HTERT RPE-1 (cell line): ENCODE results near the gene ZKSCAN8.

Experiments used
- in situ Hi-C: fragments of 300-500 bp; cut with MboI; formaldehyde crosslinking; loops from 4 replicates; pipeline ENCODE4 v1.14.3; 2020; ENCODE audit warnings: low sequenced_read_pairs

The ZKSCAN8 gene

DNA sequence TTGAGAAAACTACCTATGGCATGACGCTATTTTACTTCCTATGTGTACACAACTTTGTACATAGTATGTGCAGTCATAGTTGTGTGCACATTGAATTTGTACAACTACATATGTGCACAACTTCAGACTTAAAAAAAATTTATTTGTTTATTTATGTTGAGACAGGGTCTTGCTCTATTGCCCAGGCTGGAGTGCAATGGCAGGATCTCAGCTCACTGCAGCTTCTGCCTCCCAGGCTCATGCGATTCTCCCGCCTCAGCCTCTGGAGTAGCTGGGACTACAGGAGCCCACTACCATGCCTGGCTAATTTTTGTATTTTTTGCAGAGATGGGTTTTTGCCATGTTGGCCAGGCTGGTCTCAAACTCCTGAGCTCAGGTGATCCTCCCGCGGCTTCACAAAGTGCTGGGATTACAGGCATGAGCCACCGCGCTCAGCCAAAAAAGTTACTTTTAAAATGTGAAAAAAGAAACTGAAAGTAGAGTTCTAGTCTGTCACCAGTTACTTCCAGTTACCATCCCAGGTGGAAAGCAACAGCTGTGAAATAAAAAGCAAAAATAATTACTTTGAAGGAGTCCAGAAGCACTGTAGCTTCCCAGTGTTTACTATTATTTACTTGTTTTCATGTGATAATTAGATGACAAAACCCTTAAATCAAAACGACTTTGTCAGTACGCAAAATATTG is 1.7 kb upstream of the ZKSCAN8 start:
- in situ Hi-C loops = no loop called here

DNA sequence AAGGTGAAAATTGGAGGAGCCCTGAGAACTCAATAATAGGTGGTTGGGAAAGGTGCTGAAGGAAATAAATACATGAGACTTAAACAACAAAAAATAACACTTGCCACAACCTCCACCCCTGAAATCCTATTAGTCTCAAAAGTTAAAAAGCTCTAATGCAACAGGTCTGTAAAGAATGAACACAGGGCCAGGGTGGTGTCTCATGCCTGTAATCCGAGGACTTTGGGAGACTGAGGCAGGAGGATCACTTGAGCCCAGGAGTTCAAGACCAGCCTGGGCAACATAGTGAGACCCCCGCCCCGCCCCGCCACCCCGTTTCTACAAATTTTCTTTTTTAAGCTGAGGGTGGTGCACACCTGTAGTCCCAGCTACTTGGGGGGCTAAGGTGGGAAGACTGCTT is 1.1 kb upstream of the ZKSCAN8 start:
- in situ Hi-C loops = no loop called here

DNA sequence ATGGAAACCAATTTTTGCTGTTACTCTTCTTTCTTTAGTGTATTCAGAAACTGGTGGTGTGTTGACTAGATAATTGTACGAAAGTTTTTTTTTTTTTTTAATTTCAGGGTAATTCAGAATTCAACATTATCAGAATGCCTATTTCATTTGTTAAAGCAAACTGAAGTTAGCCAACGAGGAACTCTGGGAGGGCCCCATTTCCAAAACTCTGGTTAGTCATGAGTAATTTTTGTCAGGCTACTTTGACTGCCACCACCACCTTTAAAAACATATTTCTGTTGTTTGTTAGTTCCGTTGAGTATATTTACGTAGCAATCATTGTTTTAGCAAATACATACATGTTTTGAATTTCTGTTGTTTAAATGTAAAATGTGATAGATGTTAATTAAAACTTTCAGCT is 763 bp downstream of the ZKSCAN8 start:
- in situ Hi-C loops = no loop called here

DNA sequence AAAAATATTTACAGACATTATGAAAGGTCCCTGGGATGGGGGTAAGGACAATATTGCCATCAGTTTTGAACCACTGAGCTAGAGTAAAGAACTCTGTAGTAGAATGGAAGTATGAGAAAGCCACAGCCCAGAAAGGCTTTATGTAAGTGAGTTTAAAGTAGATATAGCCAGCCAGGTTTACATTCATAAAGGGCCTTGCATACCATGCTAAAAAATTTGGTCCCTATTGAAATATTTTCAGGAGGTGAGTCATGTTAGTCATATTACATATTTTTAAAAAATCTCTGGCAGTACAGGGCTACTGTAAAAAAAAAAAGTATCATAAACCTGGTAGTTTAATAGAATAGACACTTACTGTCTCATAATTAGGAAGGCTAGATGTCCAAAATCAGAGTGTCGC is 3.5 kb downstream of the ZKSCAN8 start:
- in situ Hi-C loops = no loop called here

DNA sequence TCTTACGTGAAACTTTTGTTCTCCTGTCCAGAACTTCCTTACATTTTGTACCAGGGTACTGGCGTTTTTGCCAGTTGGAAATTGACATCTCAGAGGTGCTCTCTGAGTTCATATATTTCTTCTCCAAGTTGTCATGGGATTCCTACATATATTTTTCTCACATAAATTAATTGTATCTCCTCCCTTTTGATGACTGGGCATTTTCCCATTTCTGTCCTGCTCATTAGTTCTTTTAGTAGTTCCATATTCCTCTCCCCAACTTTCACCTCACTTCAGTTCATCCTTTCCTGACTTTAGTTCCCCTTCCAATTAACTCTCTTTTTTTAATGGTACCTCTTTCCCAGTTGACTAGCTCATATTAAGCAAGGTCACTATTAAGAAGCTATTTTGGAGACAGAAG is 10.8 kb downstream of the ZKSCAN8 start:
- in situ Hi-C loops = no loop called here

DNA sequence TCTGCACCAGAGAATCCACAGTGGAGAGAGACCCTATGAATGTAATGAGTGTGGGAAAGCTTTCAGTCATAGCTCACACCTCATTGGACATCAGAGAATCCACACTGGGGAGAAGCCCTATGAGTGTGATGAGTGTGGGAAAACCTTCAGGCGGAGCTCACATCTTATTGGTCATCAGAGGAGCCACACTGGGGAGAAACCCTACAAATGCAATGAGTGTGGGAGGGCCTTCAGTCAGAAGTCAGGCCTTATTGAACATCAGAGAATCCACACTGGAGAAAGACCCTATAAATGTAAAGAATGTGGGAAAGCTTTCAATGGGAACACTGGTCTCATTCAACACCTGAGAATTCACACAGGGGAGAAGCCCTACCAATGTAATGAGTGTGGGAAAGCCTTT is 11.9 kb downstream of the ZKSCAN8 start:
- in situ Hi-C loops = no loop called here

DNA sequence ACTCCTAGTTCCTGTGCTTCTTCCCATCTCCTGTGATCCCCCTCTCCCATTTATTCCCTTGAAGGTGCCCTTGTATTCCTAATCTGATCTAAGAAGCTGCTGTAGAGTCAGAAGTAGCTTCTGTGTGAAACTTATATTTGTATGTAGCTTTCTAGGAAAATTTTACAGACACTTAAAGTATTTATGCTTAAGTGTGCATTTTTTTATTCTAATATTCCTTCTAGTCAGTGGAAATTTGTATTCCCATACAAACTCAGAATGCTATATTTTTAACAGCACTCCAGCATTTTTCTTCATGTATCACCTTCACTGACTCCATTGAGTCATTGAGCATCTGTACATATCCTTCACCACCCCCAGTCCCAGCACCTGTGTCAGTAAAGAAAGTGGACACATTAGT is 12.7 kb downstream of the ZKSCAN8 start:
- in situ Hi-C loops = no loop called here

DNA sequence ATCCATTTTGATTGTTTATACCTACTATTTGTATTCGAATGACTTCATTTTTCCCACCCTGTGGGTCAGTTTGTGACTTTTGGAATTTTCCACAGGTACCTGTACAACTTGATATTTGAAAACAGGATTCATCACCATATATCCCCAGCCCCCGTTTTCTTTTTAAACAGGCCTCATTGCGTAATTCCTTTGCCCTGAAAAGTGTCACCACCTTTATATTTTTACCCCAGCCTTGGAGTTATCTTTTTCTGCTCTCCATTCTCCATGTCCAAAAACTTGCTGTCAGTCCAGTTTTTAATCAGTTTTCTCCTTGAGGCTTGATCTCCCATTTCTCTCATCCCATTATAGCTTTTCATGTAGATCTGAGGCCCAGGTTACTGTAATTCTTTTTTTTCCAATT is 16.6 kb downstream of the ZKSCAN8 start:
- in situ Hi-C loops = no loop called here

DNA sequence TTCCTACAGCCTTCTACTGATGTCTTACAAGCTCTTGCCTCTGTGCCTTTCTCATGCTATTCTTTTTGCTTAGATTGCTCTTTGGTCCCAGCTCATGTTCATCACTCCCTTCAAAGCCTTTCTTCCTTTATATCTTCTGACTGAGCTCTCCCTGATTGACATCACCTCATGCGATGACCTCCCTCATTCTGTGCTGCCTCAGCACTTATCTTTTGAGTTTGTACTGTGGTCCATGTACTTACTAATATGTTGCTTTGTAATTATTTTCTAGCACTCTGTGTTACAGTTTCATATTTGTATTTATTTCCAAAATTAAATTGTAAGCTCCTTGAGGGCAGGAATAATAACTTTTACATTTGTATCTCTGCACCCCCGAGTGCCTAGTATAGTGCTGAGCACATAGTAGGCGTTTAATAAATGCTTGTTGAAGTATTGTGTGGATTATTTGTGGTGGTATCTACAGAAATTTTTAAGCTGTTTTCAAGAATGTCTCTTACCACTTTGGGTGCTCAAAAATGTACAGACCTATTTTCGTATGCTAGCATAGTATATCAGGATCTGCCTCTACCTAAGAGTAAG is 17.4 kb downstream of the ZKSCAN8 start:
- in situ Hi-C loops = no loop called here

DNA sequence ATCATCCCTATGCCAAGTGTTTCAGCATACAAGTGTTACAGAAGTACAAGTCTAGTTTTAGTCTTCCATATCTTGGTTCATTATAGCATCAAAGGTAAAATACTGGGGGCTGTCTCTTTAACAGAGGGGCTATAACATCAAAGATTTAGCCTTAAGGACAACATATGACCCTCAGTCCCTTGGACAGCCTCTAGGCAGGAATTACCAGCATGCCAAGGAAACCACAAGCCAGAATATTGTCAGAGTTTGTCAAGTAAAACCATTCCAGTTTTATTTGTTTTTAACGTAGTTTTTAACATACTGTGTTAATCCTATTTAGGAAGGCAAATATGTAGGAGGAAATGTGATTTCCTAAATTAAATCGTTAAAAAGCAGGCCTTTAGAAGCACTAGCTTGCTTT is 18.6 kb downstream of the ZKSCAN8 start:
- in situ Hi-C loops = no loop called here

DNA sequence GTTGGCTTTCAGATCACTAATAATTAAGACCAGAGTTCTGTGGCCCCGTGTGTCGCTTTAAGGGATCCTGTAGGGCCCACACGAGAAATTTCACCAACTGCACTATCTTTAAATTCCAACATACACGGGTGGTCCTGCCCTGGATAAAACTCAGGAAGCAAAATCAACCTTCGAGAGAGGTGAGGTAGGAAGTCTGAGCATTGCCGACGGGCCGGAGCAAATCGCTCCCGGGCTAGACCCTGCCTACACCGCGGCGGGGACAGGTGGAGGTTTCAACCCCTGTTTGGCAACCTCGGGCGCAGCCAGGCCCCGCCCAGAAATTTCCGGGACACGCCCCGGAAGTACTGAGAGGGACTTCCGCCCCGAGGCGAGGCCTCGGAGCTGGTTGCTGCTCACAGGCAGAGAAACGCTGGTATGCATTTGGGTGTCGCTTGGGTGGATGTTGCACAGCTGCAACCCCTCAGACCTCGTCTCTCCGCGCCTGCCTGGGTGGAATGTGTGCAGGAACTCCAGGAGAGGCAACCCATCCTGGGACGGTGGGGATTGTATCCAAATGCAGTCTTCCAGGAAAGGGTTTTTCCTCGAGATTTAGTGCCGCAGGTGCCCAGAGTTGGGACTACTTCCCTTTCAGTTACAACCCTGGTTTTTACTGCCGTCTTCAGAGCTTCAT is 19.9 kb downstream of the ZKSCAN8 start:
- in situ Hi-C loops = no loop called here

DNA sequence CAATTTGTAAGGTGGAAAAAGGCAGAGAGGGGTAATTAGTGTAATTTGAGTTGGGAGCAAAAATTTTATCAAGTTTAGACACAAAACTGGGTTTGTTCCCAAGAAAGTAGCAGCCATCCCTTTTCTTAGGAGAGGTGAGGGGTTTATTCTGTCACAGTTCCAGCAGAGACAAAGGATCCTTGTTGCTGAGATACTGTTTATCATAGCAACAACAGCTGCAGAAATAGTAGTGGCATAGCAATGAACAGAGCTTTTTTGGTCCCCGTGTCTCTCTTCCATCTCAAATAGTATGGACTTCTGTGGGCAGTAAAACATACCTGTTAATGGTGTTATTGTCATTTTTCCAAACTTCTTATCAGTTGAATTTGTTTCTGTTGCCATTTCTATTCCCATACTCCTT is 23.9 kb downstream of the ZKSCAN8 start:
- in situ Hi-C loops = no loop called here

DNA sequence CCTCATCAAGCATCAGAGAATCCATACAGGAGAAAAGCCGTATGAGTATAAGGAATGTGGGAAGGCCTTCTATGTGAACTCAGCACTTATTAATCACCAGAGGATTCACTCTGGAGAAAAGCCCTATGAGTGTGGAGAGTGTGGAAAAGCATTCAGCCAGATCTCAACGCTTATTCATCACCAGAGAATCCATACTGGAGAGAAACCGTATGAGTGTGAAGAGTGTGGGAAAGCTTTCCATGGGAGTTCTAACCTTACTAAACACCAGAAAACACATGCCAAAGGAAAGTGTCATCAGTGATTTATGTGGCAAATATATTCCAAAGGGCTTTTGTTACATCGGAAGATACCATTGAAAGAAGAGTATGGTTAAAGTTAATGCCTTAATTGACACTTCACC is 25.4 kb downstream of the ZKSCAN8 start:
- in situ Hi-C loops = no loop called here

DNA sequence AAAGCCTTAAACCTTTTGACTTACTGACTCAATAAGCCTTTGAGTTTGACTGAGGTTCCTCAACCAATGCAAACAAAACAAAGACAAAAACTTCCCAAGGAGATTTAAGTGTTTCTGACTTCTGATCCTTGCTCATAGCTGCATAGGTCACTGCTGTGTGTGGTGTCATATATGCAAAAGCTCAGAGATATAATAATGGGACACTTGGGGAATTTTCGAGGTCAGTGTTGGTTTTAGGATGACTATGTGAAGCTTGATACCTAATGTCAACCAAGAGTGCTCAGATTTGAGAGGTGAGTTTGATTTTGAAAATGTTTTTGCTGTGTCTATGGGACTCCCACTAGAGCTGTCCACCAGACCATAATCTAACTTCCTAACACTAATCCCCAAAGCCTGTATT is 26.2 kb downstream of the ZKSCAN8 start:
- in situ Hi-C loops = no loop called here

DNA sequence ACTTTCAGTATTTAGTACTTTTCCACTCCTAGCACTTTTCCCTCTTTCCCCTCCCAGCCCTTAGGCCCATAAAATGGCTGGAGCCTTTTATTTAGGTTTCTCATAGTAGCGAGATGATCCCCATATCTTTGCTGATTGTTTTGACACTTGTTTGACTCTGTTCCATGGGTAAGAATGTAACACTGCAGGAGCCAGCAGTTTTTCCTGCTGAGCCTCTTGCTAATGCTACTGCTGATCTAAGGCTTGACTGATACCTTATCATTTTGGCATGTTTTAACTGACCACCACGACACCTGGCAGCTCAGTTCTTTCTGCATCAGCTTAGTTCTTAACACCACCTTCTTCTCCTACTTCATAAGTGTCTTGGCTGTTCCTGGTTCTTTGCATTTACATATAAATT is 29.6 kb downstream of the ZKSCAN8 start:
- in situ Hi-C loops = no loop called here

DNA sequence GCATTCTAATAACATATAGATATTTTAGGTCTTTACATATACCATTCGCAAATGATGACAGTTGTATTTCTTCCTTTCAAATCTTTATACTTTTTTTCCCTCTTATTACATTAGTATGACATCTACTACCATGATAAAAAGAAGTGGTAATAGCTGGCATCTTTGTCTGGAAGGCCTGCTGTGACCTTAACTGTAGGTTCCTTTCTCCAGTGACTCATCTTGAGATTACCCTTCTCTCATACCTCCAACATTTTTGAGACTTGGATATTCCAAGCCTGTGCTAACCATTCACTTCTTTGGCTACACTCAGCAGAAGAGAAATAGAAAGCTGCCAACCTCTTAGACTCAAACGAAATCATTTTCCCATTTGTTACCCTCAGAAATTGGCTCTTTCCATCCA is 30.3 kb downstream of the ZKSCAN8 start:
- in situ Hi-C loops = no loop called here

DNA sequence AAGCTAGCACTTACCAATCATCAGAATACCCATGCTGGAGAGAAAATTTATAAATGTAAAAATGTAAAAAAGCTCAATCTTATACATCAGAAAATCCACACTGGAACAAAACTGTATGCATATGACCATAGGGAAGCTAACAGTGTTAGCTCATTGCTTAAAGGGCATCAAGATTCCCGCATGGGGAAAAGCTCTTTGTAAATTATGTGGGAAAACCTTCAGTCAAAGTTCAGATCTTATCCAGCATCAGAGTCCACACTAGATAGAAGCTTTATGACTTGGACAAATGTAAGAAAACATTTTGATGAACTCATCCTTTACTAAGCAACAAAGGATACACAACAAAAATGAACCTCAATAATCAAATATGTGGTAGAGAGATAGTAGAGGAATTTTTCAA is 34.7 kb downstream of the ZKSCAN8 start:
- in situ Hi-C loops = no loop called here

DNA sequence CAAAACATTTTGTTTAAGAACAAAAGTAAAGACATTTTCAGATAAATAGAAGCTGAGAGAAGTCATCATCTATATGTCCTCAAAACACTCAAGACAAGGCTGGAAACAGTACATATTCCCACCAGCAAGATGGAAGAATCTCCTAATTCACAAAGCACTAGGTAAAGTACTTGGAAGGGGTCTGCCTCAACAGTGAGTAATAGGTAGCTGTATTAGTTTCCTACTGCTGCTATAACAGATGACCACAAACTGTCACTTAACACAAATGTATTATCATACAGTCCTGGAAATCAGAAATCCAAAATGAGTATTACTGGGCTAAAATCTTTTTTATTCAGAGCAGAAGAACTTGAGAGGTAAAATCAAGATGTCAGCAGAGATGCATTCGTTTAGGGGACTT is 40.6 kb downstream of the ZKSCAN8 start:
- in situ Hi-C loops = no loop called here

DNA sequence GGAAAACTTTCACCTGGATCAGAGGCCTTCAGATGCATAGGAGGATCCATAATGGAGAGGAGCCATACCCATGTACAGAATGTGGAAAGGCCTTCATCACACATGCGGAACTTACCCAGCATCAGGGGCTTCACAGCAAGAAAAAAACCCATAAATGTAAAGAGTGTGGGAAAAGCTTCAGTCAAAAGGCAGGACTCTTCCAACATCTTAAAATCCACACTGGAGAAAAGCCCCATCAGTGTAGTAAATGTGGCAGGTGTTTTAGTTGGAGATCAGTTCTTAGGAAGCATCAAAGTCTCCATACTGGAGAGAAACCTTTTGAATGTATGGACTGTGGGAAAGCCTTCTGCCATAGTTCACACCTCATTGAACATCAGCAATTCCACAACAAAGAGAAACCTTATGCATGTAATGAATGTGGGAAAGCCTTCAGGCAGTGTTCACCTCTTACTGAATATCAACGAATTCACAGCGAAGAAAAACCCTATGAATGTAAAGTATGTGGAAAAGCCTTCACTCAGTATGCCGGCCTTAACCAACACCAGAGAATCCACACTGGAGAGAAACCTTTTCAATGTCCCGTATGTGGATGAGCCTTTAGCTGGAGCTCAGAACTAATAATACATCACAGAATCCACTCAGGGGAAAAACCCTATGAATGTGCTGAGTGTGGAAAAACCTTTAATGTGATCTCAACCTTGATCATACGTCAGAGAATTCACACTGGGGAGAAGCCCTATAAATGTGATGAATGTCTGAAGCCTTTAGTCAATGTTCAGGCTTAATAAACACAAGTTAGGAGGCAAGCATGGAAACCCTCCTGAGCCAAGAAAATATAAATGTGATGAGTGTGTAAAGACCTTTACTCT is 46.7 kb downstream of the ZKSCAN8 start:
- in situ Hi-C loops = no loop called here

DNA sequence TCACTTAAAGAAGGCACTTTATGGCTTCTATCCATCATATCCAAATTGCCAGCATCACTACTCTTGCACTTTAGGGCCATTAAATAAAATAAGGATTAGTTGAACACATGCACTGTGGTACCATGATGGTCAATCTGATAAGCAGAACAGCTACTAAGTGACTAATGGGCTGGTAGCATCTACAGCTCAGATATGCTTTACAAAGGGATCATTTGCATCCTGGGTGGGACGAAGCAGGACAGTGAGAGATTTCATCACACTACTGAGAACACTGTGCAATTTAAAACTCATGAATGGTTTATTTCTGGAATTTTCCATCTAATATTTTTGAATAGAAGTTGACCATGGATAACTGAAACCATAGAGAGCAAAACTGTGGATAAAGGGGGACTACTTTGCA is 58.3 kb downstream of the ZKSCAN8 start:
- in situ Hi-C loops = no loop called here

DNA sequence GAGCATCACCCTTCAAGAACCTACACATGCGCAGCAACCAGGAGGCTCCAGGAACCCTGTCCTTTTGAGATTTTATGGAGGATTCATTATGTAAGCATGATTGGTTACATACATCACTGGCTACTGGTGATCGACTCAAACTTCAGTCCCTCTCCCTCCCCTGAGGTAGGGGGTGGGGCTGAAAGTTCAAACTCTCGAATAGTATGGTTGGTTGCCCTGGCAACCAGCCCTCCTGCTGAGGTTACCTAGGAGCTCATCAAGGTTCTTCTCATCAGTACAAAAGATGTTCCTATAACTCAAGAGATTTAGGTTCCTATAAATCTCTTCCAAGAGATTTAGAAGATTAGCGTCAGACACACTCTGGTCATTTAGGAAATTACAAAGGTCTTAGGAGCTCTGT is 61.5 kb downstream of the ZKSCAN8 start:
- in situ Hi-C loops = no loop called here

DNA sequence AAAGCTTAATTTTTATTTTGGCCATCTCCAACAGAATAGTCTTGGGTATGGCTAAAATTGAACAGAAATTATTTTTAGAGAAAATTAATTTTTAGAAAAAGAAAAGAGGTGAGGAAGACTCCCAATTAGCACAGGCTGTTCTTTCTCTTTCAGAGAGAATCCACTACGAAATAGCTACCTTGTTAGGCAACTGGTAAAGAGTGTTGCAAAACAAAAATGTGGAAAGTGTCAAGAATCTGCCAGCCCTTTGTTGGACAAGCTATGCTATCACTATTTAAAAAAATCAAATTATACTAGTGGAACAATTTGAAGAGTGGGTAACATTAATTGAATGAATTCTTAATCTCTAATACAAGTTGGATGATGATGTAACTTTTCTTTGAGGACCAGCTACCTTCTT is 64.2 kb downstream of the ZKSCAN8 start:
- in situ Hi-C loops = no loop called here
